Chondrocyte (in vitro differentiated cells): ENCODE data around the gene KIF3C. TPM values are rescaled to one million over a fixed set of nuclear protein-coding genes. Genes with fewer than 3 reads are reported as not detected.
A peak's percentile ranks its signal among the peaks of the same experiment; 100 is the strongest.
"Not testable (repeated sequence)": the region's sequence is repeated elsewhere in the genome, so short reads cannot be mapped to it uniquely, and the experiment has no call there.

Source experiments
- DNase-seq: peaks from one replicate; pipeline ENCODE4 v3.0.0; 2021; ENCODE audit warnings: mixed read lengths, low spot score
- H3K27ac Mint-ChIP-seq: one replicate; pipeline ENCODE4 v1.8.0; 2021; ENCODE audit warnings: mild to moderate bottlenecking, moderate library complexity, mixed read lengths; ENCODE audit not compliant: unreplicated experiment
- H3K27me3 Mint-ChIP-seq: 2 replicates; pipeline ENCODE4 v1.8.0; 2021; ENCODE audit warnings: low read depth, mixed read lengths
- H3K36me3 Mint-ChIP-seq: 2 replicates; pipeline ENCODE4 v1.8.0; 2021; ENCODE audit warnings: low read depth, mixed read lengths
- H3K4me1 Mint-ChIP-seq: 2 replicates; pipeline ENCODE4 v1.8.0; 2021; ENCODE audit warnings: low read depth, mild to moderate bottlenecking, mixed read lengths
- H3K4me3 Mint-ChIP-seq: one replicate; pipeline ENCODE4 v1.8.0; 2021; ENCODE audit warnings: mild to moderate bottlenecking, moderate library complexity, mixed read lengths; ENCODE audit not compliant: unreplicated experiment
- H3K9me3 Mint-ChIP-seq: 2 replicates; pipeline ENCODE4 v1.8.0; 2021; ENCODE audit warnings: low read depth, mixed read lengths
- total RNA-seq: library from RNA; stranded (reverse); gene quantifications from 3 replicates; pipeline ENCODE4 v1.2.1, GENCODE V29; 2021
- TF ChIP-seq, protein P1 (sequence below): fragments of 200-600 bp; sonication (generic); IDR thresholded peaks from 2 replicates; pipeline ENCODE4 v1.5.0; 2021; ENCODE audit warnings: antibody characterized with exemption, mild to moderate bottlenecking, moderate library complexity

Gene KIF3C
- total RNA-seq, 1 donor from 2014 or later, result 37.3 TPM

DNA sequence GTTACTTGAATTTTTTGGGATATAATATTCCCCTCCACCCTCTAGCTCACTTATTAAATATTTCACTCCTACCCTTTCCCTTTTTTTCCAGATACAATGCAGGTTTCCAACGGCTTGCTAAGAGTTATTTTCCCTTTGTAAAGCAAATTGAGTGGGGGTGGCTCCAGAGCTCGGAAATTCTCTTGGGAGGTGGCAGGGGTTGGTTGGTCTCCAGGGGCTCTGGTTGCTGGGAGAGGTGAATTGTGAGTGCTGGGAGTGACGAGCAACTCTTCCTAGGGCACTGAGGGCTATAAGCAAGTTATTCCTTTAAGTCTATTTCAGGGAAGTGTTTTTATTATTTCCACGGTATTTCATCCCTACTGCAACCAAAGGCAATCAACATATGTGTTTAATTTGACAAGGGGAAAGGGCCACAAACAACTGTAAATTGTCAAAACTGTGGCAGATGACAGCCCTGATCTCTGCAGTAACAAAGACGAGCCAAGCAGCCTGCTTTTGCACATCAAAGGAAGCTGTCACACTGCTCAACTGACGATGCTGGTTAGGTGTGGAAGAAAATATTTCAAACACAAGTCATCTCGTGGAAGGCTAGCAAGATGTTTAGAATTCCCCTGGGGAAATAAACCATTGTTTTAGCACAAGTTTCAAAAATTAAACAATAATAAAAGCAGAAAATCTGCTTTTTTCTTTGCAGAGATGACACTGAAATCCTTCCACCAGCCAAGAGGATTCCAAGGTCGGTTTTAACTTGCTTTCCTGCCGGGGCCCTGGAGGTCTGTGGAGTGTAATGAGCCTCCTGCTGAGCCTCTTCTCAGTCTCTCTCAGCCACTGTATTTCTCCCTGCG is 69.2 kb downstream of the KIF3C start:
- peak overlapping the region; percentile 23 for H3K27ac Mint-ChIP-seq

DNA sequence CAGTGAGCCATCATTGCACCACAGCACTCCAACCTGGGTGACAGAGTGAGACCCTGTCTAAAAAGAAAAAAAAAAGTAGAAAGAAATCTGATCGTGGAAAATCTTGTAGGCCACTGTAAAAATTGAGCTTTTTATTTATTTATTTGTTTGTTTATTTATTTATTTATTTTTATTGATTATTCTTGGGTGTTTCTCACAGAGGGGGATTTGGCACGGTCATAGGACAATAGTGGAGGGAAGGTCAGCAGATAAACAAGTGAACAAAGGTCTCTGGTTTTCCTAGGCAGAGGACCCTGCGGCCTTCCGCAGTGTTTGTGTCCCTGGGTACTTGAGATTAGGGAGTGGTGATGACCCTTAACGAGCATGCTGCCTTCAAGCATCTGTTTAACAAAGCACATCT is 72.7 kb downstream of the KIF3C start:
- H3K27ac Mint-ChIP-seq, H3K4me3 Mint-ChIP-seq, DNase-seq, H3K27me3 Mint-ChIP-seq, H3K36me3 Mint-ChIP-seq, H3K9me3 Mint-ChIP-seq: not testable (repeated sequence)
- H3K4me1 Mint-ChIP-seq, result peaks cover 11% of the 10 kb centered on the region

More for the DNA sequence above, 69.2 kb downstream of the KIF3C start:
- H3K36me3 Mint-ChIP-seq, result no peaks in the 10 kb centered on the region
- peaks cover 11% of the 10 kb centered on the region for H3K4me1 Mint-ChIP-seq
- DNase-seq, result no peak
- H3K9me3 Mint-ChIP-seq, result no peaks in the 10 kb centered on the region
- no peak overlapping the region for H3K4me3 Mint-ChIP-seq
- TF ChIP-seq, protein P1, sequence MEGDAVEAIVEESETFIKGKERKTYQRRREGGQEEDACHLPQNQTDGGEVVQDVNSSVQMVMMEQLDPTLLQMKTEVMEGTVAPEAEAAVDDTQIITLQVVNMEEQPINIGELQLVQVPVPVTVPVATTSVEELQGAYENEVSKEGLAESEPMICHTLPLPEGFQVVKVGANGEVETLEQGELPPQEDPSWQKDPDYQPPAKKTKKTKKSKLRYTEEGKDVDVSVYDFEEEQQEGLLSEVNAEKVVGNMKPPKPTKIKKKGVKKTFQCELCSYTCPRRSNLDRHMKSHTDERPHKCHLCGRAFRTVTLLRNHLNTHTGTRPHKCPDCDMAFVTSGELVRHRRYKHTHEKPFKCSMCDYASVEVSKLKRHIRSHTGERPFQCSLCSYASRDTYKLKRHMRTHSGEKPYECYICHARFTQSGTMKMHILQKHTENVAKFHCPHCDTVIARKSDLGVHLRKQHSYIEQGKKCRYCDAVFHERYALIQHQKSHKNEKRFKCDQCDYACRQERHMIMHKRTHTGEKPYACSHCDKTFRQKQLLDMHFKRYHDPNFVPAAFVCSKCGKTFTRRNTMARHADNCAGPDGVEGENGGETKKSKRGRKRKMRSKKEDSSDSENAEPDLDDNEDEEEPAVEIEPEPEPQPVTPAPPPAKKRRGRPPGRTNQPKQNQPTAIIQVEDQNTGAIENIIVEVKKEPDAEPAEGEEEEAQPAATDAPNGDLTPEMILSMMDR, result no peak
- H3K27me3 Mint-ChIP-seq, result no peaks in the 10 kb centered on the region

DNA sequence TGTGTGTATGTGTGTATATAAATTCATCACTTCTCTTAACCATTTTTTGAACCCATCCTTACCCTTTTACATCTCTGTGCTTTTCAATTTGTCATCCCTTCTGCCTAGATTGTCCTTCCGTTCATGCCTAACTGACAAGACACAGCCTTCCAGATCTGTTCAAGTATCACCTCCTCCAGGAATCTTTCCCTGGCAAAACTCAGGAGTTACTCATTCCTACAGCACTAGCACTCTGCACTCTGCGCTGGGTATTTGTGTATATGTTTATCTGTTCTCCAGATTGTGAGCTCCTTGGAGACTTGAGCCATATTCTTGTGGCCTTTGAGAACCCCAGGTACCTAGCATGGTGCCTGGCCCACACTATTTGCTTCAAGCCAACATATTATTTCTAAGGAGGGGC is 77.2 kb downstream of the KIF3C start:
- Mint-ChIP-seq H3K27me3 (no peaks in the 10 kb centered on the region), H3K4me3 (no peak overlapping the region), H3K27ac (no peak overlapping the region), H3K36me3 (no peaks in the 10 kb centered on the region), H3K9me3 (peaks cover 3% of the 10 kb centered on the region), H3K4me1 (no peaks in the 10 kb centered on the region)
- TF ChIP-seq, protein P1, result no peak
- DNase-seq, result no peak

DNA sequence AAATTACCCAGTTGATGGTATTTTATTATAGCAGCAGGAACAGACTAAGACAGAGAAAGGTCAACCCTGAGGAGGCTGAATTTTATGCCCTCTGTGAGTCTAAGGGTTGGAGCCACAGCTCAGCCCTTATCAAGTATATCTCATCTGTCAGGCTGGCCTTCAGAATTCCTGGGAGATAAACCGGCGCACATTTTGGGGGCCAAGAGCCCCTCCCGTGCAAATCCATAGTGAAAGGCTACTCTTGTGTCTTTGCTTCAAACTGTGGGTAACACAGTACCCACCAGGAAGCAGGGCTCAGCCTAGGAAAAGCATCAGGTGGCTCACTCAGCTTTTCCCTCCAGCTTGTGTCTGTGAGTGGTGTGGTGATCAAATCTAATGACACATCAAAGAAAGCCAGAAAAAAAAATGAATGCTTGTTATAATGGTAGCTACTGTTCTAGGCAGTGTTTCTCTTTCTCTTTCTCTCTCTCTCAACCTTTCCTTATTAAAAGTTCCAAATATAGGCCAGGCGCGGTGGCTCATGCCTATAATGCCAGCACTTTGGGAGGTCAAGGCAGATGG is 79.0 kb downstream of the KIF3C start:
- no peak for DNase-seq
- Mint-ChIP-seq H3K9me3 (peaks cover 3% of the 10 kb centered on the region), H3K36me3 (no peaks in the 10 kb centered on the region), H3K4me3 (no peak overlapping the region), H3K27ac (no peak overlapping the region), H3K27me3 (no peaks in the 10 kb centered on the region), H3K4me1 (no peaks in the 10 kb centered on the region)
- TF ChIP-seq, protein P1, result no peak

DNA sequence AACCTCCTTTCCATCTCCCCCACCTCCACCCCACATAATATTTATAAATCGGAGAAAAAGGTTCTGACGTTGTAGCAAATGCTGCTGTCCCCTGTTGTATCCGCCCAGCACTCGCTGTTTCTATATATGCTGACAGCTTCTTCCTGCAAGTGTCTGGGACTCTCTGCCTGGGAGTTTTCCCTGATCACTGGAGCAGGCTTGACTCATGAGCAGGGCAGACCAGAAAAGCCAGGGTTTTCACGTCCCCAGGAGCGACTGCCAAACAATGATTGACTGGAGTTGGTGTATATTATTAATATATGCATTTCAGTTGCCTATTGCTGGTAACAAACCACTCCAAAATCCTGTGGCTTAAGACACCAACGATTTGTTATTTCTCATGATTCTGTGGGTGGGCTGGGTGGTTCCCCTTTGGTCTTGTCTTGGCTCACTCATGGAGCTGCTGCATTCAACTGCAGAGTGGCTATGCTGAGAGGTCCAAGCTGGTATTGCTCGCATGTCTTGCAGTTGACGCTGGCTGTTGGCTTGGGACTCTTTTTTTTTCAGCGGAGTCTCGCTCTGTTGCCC is 82.8 kb downstream of the KIF3C start:
- H3K27me3 Mint-ChIP-seq, result no peaks in the 10 kb centered on the region
- H3K9me3 Mint-ChIP-seq, result peaks cover 3% of the 10 kb centered on the region
- no peak for DNase-seq
- TF ChIP-seq, protein P1, result no peak
- peaks cover 3% of the 10 kb centered on the region for H3K4me1 Mint-ChIP-seq
- H3K4me3 Mint-ChIP-seq, result no peak overlapping the region
- no peak overlapping the region for H3K27ac Mint-ChIP-seq
- no peaks in the 10 kb centered on the region for H3K36me3 Mint-ChIP-seq
